ENCODE measurements around the gene CDK17. TPM values are rescaled to one million over a fixed set of nuclear protein-coding genes. Genes with fewer than 3 reads are reported as not detected.

The CDK17 gene
- total RNA-seq (ENCODE audit: unreplicated experiment): 46.7 TPM
- long read RNA-seq, full-length matches to known transcripts: 1 of 3 reads
- long read RNA-seq, partial matches to known transcripts: 0 of 3 reads
- long read RNA-seq, other reads (novel, unspliced or antisense): 2 of 3 reads

DNA sequence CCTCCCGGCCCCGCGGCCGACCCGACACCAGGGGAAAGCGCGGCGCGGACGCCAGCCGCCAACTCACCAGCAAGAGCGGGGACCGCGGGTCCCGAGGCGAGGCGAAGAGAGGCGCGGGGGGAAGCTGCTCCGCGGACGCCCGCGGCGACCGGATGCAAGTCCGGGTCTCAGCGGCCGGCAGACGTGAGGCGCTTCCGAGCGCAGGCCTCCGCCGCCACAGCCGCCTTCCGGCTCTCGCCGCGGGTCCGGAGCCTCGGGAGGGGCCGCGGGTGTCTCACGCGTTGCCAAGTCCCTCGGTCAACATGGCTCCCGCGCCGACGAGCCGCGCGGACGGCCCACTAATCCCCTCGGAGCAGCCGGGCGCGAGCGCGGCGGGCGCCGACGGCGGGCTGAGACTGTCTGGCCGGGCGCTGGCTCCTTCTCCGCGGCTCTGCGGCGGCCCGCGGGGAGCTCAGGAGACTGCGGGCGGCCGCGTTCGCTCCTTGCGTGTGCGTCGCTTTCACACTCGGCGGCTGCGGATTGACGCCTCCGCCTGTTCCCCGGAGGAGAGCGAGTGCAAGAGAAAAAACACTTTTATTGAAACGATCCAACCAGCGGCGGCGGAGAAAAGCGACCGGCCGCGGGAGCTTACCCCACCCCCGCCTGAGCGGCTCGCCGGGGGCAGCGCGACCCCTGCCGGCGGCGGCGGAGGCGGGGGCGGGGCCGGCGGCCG, at the start of gene CDK17:
TSS of gene CDK17 (minus strand) at position 521 of the 712 bp plus-strand sequence. CDS start 65,603 bp downstream, outside the sequence.
- H3K27me3 Mint-ChIP-seq (ENCODE audit: unreplicated experiment): peaks cover 2% of the 10 kb centered on the region
- peak within 1 kb of the TSS; percentile 98 for H3K4me3 Mint-ChIP-seq (ENCODE audit: unreplicated experiment)
- peak; percentile 88 for DNase-seq
- peaks cover 4% of the 10 kb centered on the region for H3K36me3 Mint-ChIP-seq (ENCODE audit: unreplicated experiment)
- peaks cover 12% of the 10 kb centered on the region for H3K9me3 Mint-ChIP-seq (ENCODE audit: unreplicated experiment)
- peaks cover 27% of the 10 kb centered on the region for H3K4me1 Mint-ChIP-seq (ENCODE audit: low read depth, unreplicated experiment)
- TF ChIP-seq, protein P1, sequence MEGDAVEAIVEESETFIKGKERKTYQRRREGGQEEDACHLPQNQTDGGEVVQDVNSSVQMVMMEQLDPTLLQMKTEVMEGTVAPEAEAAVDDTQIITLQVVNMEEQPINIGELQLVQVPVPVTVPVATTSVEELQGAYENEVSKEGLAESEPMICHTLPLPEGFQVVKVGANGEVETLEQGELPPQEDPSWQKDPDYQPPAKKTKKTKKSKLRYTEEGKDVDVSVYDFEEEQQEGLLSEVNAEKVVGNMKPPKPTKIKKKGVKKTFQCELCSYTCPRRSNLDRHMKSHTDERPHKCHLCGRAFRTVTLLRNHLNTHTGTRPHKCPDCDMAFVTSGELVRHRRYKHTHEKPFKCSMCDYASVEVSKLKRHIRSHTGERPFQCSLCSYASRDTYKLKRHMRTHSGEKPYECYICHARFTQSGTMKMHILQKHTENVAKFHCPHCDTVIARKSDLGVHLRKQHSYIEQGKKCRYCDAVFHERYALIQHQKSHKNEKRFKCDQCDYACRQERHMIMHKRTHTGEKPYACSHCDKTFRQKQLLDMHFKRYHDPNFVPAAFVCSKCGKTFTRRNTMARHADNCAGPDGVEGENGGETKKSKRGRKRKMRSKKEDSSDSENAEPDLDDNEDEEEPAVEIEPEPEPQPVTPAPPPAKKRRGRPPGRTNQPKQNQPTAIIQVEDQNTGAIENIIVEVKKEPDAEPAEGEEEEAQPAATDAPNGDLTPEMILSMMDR (IDR thresholded peaks at IDR 0.05; ENCODE audit: partially characterized antibody, unreplicated experiment): no peak
- peak within 1 kb of the TSS; percentile 97 for H3K27ac Mint-ChIP-seq (ENCODE audit: unreplicated experiment)

DNA sequence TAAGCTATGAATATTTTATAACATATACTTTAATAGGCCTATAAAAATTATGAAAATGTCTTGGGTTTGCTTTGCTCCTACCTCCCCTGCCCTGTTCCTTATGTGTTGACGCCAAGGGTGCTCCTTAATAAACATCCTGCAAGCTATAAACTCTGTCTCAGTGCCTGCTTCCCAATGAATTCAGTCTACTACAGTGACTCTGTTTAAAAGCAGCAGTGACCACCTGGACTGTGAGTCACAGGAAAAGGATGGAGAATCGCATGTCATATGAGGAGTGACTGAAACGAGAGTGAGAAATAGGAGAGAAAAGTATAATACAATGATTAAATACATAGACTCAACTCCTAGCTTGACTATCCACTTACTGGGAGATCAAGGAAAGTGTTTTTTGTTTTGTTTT, 48.1 kb upstream of the CDK17 start:
- Mint-ChIP-seq H3K4me1 (ENCODE audit: low read depth, unreplicated experiment) (peaks cover 1% of the 10 kb centered on the region), H3K27me3 (ENCODE audit: unreplicated experiment) (peaks cover 2% of the 10 kb centered on the region), H3K9me3 (ENCODE audit: unreplicated experiment) (peaks cover 3% of the 10 kb centered on the region), H3K4me3 (ENCODE audit: unreplicated experiment) (no peak overlapping the region), H3K36me3 (ENCODE audit: unreplicated experiment) (no peaks in the 10 kb centered on the region), H3K27ac (ENCODE audit: unreplicated experiment) (no peak overlapping the region)
- no peak for DNase-seq
- TF ChIP-seq, protein P1 (IDR thresholded peaks at IDR 0.05; ENCODE audit: partially characterized antibody, unreplicated experiment): no peak

GRCh38 chr12:96447256-96447655, 47.0 kb upstream of the CDK17 start:
- H3K27me3 Mint-ChIP-seq (ENCODE audit: unreplicated experiment): peaks cover 2% of the 10 kb centered on the region
- peaks cover 3% of the 10 kb centered on the region for H3K9me3 Mint-ChIP-seq (ENCODE audit: unreplicated experiment)
- H3K4me3 Mint-ChIP-seq (ENCODE audit: unreplicated experiment): no peak overlapping the region
- peaks cover 1% of the 10 kb centered on the region for H3K4me1 Mint-ChIP-seq (ENCODE audit: low read depth, unreplicated experiment)
- no peaks in the 10 kb centered on the region for H3K36me3 Mint-ChIP-seq (ENCODE audit: unreplicated experiment)
- TF ChIP-seq, protein P1 (IDR thresholded peaks at IDR 0.05; ENCODE audit: partially characterized antibody, unreplicated experiment): no peak
- DNase-seq: no peak
- no peak overlapping the region for H3K27ac Mint-ChIP-seq (ENCODE audit: unreplicated experiment)

GRCh38 chr12:96445691-96446583, 45.7 kb upstream of the CDK17 start:
- DNase-seq: no peak
- Mint-ChIP-seq H3K4me3 (ENCODE audit: unreplicated experiment) (no peak overlapping the region), H3K27me3 (ENCODE audit: unreplicated experiment) (peaks cover 2% of the 10 kb centered on the region), H3K36me3 (ENCODE audit: unreplicated experiment) (no peaks in the 10 kb centered on the region), H3K4me1 (ENCODE audit: low read depth, unreplicated experiment) (peaks cover 1% of the 10 kb centered on the region), H3K9me3 (ENCODE audit: unreplicated experiment) (peaks cover 3% of the 10 kb centered on the region), H3K27ac (ENCODE audit: unreplicated experiment) (no peak overlapping the region)
- TF ChIP-seq, protein P1 (IDR thresholded peaks at IDR 0.05; ENCODE audit: partially characterized antibody, unreplicated experiment): no peak

Data from glutamatergic neuron (in vitro differentiated cells).